Esophagus muscularis mucosa (tissue), 4 donors: Measurements from ENCODE around the gene CUBN. TPM values are rescaled to one million over a fixed set of nuclear protein-coding genes. Genes with fewer than 3 reads are reported as not detected.

ENCODE experiments used
- DNase-seq: peaks from one replicate; pipeline ENCODE4 v3.0.0-alpha.2; 2017; ENCODE audit errors: extremely low spot score
- H3K27ac ChIP-seq, 4 donors: fragments of 200-600 bp; sonication (generic); replicated peaks in 1 of 4; 1 replicate in 3 of 4; 2 replicates in 1 of 4; pipeline ENCODE4 v1.5.1; 2016 to 2019; ENCODE audit warnings: mild to moderate bottlenecking in 1 of 4
- H3K27me3 ChIP-seq, 4 donors: fragments of 200-600 bp; sonication (generic); one replicate each; pipeline versions ENCODE4 v1.5.1 to v1.6.0; 2016 to 2019
- H3K36me3 ChIP-seq, 4 donors: fragments of 200-600 bp; sonication (generic); one replicate each; pipeline ENCODE4 v1.5.1; 2016 to 2019
- H3K4me1 ChIP-seq, 4 donors: fragments of 200-600 bp; sonication (generic); one replicate each; pipeline ENCODE4 v1.5.1; 2016 to 2019
- H3K4me3 ChIP-seq, 4 donors: fragments of 200-600 bp; sonication (generic); 1 replicate in 2 of 4; 2 replicates in 2 of 4; pipeline ENCODE4 v1.5.1; 2016 to 2019; ENCODE audit warnings: mild to moderate bottlenecking in 4 of 4, moderate library complexity in 1 of 4
- H3K9me3 ChIP-seq, 4 donors: fragments of 200-600 bp; sonication (generic); 1 replicate in 3 of 4; 2 replicates in 1 of 4; pipeline ENCODE4 v1.5.1; 2016 to 2019
- CTCF ChIP-seq, 3 experiments: fragments of 200-600 bp in 2 of 3; fragments of 450-650 bp in 1 of 3; sonication (generic) in 2 of 3; IDR thresholded peaks; one replicate each; pipeline ENCODE4 v1.5.1; 2017 to 2019; ENCODE audit warnings: antibody characterized with exemption in 3 of 3, mild to moderate bottlenecking in 2 of 3, moderate library complexity in 1 of 3
- EP300 ChIP-seq: sonication (generic); formaldehyde crosslinking; IDR thresholded peaks from one replicate; pipeline ENCODE4 v1.6.1; 2017; ENCODE audit warnings: antibody characterized with exemption
- POLR2A ChIP-seq: fragments of 450-650 bp; IDR thresholded peaks from one replicate; pipeline ENCODE4 v1.6.1; 2017; ENCODE audit warnings: antibody characterized with exemption, moderate library complexity, mild to moderate bottlenecking, low read depth
- POLR2AphosphoS5 ChIP-seq, 2 donors: sonication (generic); formaldehyde crosslinking; IDR thresholded peaks; one replicate each; pipeline ENCODE4 v1.6.1; 2017; ENCODE audit warnings: antibody characterized with exemption in 2 of 2
- WGBS: methylation state at CpG from one replicate; pipeline ENCODE4 v1.1.5; 2018; 5-methylcytosine and 5-hydroxymethylcytosine counted together
- intact Hi-C: fragments of 100-400 bp; cut with DNase I; formaldehyde crosslinking; loops from one replicate; pipeline ENCODE4 v1.15.1; 2023
- total RNA-seq, 4 donors: library from RNA; depleted of rRNA; stranded (reverse); fragments of >200 nt; gene quantifications; one replicate each; pipeline versions ENCODE4 v1.1.0 to v1.2.1, GENCODE V29; 2016

Gene CUBN
- total RNA-seq, 4 donors from 2014 or later: 1.3 to 4.6 (median 2.3) TPM

DNA sequence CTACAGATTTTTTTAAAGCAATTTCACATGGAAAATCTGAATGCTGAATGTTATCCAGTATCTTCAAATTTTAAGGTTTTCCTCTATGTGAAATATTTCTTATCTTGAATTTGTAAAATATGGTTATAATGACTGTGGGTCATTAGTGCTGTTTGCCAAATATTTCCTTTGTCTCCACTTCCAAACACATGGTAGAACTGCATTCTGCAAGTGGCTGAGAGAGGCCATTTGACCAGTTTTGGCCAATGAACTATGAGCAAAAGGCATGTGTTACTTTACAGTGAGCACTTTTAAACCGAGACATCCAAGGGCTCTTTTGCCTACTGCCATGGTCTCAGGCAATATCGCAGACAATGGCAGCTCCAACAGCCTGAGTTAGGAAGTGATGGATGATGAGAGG is 195.2 kb downstream of the CUBN start:
- intact Hi-C loops: no loop called here
- Histone ChIP-seq H3K27ac (no peak overlapping the region), H3K36me3 (no peaks in the 10 kb centered on the region), H3K4me1 (peaks cover 0 to 5% (median 0%) of the 10 kb centered on the region in 4 donors), H3K9me3 (no peaks in the 10 kb centered on the region), H3K4me3 (no peak overlapping the region), H3K27me3 (no peaks in the 10 kb centered on the region)
- WGBS: 88% methylated on average over 2 of the region's 2 CpGs
- no peak for DNase-seq
- no peak for TF ChIP-seq CTCF (IDR thresholded peaks at IDR 0.05)
- no peak for TF ChIP-seq POLR2A
- TF ChIP-seq EP300: no peak
- TF ChIP-seq POLR2AphosphoS5 (IDR thresholded peaks at IDR 0.05): no peak

DNA sequence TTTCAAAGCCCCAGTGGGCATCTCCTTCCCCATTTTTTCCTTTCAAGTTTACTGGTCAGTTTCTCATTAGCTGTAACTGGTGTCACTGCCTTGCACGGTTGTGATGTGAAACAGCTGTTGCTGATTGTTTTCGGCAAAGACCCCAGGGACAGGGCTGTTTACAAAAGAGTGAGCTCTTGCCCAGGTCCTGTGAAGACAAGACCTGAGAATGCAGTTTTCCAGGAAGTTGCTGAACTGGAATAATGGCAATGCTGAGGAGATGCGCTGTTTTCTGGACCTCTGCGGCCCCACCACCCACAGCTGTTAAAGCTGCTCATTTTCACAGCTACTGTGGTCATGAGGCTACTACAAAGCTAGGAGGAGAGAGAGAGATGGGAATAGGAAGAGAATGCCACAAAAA is 195.8 kb downstream of the CUBN start:
- no peak for TF ChIP-seq POLR2A
- TF ChIP-seq POLR2AphosphoS5 (IDR thresholded peaks at IDR 0.05): peak in 1 of 2 donors; percentile 40
- no peak overlapping the region for H3K27ac ChIP-seq
- no peaks in the 10 kb centered on the region for H3K9me3 ChIP-seq
- no peak overlapping the region for H3K4me3 ChIP-seq
- intact Hi-C loops: no loop called here
- no peak for DNase-seq
- WGBS: 44% methylated on average over 4 of the region's 4 CpGs
- H3K27me3 ChIP-seq: no peaks in the 10 kb centered on the region
- peaks cover 0 to 5% (median 0%) of the 10 kb centered on the region in 4 donors for H3K4me1 ChIP-seq
- no peaks in the 10 kb centered on the region for H3K36me3 ChIP-seq

GRCh38 chr10:16931930-16932329 is 197.7 kb downstream of the CUBN start:
- no peak for TF ChIP-seq EP300
- no peak for TF ChIP-seq POLR2AphosphoS5 (IDR thresholded peaks at IDR 0.05)
- TF ChIP-seq CTCF (IDR thresholded peaks at IDR 0.05): no peak
- no peak for TF ChIP-seq POLR2A
- 85% methylated on average over 5 of the region's 5 CpGs for WGBS
- Histone ChIP-seq H3K27ac (no peak overlapping the region), H3K4me1 (peaks cover 0 to 5% (median 0%) of the 10 kb centered on the region in 4 donors), H3K27me3 (no peaks in the 10 kb centered on the region), H3K9me3 (no peaks in the 10 kb centered on the region), H3K36me3 (no peaks in the 10 kb centered on the region), H3K4me3 (no peak overlapping the region)
- intact Hi-C loops: no loop called here
- DNase-seq: no peak

DNA sequence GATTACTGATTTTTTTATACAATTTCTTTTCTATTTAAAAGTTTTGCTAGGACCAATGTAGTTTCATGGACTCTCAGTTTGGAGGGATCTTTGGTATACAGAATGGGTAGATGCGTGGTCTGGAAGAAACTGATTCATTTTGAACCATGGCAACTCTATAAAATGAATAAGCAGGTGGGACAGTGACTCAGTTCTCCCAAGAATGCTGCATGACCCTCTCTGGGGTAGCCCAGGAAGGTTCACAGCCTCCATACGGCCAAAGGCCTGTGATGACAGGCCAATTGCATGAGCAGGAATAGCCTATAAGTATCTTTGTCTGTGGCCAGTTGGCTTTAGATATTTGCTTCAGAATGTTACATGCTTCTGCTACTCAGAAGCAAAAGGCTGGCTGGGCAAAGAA is 199.1 kb downstream of the CUBN start:
- no peak for DNase-seq
- WGBS: 96% methylated on average over 1 of the region's 2 CpGs
- H3K4me1 ChIP-seq: peaks cover 0 to 5% (median 0%) of the 10 kb centered on the region in 4 donors
- H3K4me3 ChIP-seq: no peak overlapping the region
- intact Hi-C loops: no loop called here
- TF ChIP-seq POLR2A (no peak), CTCF (IDR thresholded peaks at IDR 0.05) (no peak), EP300 (no peak), POLR2AphosphoS5 (IDR thresholded peaks at IDR 0.05) (no peak)
- no peaks in the 10 kb centered on the region for H3K36me3 ChIP-seq
- no peaks in the 10 kb centered on the region for H3K9me3 ChIP-seq
- no peak overlapping the region for H3K27ac ChIP-seq
- no peaks in the 10 kb centered on the region for H3K27me3 ChIP-seq

DNA sequence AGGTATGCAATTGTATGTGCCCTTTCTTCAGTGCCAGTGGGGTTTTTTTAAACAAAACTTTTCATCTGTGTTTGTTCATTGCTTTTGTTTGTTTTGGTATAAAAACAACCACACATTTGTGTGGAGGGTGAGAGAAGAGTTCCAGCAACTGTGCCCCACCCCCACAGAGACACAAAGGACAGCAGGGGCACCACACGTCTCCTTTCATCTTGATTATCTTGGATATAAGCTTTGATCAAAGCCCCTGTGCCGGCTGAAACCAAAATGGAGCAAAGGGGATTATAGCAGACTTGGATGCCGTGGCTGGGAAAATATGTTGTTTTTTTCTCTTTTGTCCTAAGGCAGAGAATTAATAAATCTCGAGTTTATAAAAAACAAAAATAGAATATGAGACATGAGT is 200.5 kb downstream of the CUBN start:
- Histone ChIP-seq H3K27me3 (no peaks in the 10 kb centered on the region), H3K4me1 (no peaks in the 10 kb centered on the region), H3K27ac (no peak overlapping the region), H3K4me3 (no peak overlapping the region), H3K36me3 (no peaks in the 10 kb centered on the region), H3K9me3 (no peaks in the 10 kb centered on the region)
- no peak for DNase-seq
- WGBS: 79% methylated on average over 4 of the region's 4 CpGs
- TF ChIP-seq EP300: no peak
- intact Hi-C loops: no loop called here

DNA sequence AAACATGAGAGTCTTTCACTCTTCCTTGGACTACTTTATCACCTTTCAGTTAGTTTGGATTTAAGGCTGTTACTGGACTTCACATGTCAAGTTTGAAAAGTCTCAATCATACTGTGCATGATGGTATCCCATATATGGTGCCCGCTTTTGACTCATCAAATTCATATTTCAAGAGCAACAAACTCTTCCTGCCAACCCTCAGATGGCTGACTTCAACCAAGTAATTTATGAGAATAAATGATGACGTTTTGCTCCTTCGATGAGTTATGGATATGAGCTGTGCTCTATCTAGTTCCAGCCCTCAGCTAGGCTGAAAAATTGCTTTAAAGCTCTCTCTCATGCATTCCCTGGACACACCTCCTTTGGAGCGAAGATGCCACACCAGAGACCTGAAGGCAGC is 202.1 kb downstream of the CUBN start:
- no peak for DNase-seq
- 71% methylated on average over 4 of the region's 4 CpGs for WGBS
- TF ChIP-seq EP300: no peak
- TF ChIP-seq POLR2AphosphoS5 (IDR thresholded peaks at IDR 0.05): no peak
- TF ChIP-seq CTCF (IDR thresholded peaks at IDR 0.05): no peak
- TF ChIP-seq POLR2A: no peak
- no peaks in the 10 kb centered on the region for H3K36me3 ChIP-seq
- intact Hi-C loops: no loop called here
- no peak overlapping the region for H3K4me3 ChIP-seq
- H3K4me1 ChIP-seq: no peaks in the 10 kb centered on the region
- H3K27me3 ChIP-seq: no peaks in the 10 kb centered on the region
- H3K27ac ChIP-seq: no peak overlapping the region
- no peaks in the 10 kb centered on the region for H3K9me3 ChIP-seq
